Measurements from ENCODE around the gene ALOX5AP.

The ALOX5AP gene

GRCh38 chr13:30735025-30735871 lies at the start of gene ALOX5AP:
TSS of gene ALOX5AP (plus strand) at chr13:30735543. CDS start at chr13:30735606, 63 bp downstream.
- no peak for DNase-seq (ENCODE audit: low read depth in 2 of 2)

DNA sequence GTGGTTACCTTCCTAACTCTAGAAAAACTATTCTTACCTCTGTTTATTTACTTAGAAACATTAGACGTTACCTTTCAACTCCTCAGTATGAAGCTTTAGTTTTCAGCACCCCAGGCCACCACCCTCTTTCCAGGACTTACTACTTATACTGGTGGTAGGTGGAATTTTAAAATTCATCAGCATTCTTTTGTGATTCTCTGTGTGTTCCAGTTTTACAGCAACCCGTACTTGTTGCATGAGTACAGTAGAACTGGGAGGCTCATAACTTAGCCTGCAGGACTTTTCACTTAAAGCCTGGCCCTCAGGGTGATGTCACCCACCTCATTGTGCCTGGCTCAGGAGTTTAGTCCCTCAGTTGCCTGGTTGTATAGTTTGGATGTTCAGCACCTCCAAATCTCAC lies 49.4 kb upstream of the ALOX5AP start:
- no peak for DNase-seq (ENCODE audit: low read depth in 2 of 2)

GRCh38 chr13:30687601-30688000 lies 47.7 kb upstream of the ALOX5AP start:
- no peak for DNase-seq (ENCODE audit: low read depth in 2 of 2)

- no peak for DNase-seq (ENCODE audit: low read depth in 2 of 2)
Observed at GRCh38 chr13:30689752-30690151, 45.6 kb upstream of the ALOX5AP start.

- no peak for DNase-seq (ENCODE audit: low read depth in 2 of 2)
Observed at GRCh38 chr13:30690282-30691188, 44.8 kb upstream of the ALOX5AP start.

- no peak for DNase-seq (ENCODE audit: low read depth in 2 of 2)
Observed at GRCh38 chr13:30692113-30692512, 43.2 kb upstream of the ALOX5AP start.

- no peak for DNase-seq (ENCODE audit: low read depth in 2 of 2)
Observed at GRCh38 chr13:30696278-30697176, 38.8 kb upstream of the ALOX5AP start.

GRCh38 chr13:30697177-30697953 lies 38.0 kb upstream of the ALOX5AP start:
- DNase-seq (ENCODE audit: low read depth in 2 of 2), result no peak

GRCh38 chr13:30697996-30698401 lies 37.3 kb upstream of the ALOX5AP start:
- no peak for DNase-seq (ENCODE audit: low read depth in 2 of 2)

DNA sequence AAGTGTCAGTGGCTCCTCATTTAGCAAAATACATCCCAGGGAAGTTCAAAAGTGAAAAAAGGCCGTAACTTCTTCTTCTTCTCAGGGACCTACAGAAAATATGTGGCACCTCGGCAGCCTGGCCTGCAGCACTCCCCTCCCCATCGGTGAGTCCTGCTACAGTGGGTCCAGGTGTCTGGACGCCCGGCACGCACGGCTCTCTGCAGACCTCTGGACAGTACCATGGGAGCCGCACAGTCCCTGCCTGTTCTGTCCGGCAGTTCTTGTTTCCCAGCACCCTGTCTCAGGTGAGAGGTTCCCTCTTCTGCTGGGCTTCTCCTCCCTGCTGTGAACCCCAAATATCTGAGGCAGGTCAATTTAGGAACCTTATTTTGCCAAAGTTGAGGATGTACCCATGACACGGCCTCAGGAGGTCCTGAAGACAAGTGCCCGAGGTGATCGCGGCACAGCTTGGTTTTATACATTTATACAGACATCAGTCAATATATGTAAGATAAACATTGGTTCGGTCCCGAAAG lies 36.8 kb upstream of the ALOX5AP start:
- DNase-seq (ENCODE audit: low read depth in 2 of 2), result no peak

DNA sequence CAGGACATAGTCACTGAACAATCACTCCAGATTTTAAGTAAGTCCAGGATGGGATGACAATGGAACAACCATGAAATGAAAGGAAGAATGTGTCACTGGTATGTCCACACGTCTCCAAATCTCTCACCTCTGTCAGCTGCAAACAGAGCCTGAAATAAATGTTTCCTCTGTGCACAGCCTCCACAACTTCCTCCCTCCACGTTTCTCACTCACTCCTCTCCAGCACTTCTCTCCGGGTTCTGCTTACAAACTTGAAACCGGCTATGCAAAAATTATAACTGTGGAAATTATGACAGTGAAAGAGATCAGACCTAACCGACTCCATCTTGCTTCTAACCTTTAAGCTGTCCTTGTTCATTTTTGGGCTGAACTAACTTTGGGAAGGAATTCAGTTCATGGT lies 35.0 kb upstream of the ALOX5AP start:
- DNase-seq (ENCODE audit: low read depth in 2 of 2), result no peak

GRCh38 chr13:30702006-30702405 lies 33.3 kb upstream of the ALOX5AP start:
- no peak for DNase-seq (ENCODE audit: low read depth in 2 of 2)

- no peak for DNase-seq (ENCODE audit: low read depth in 2 of 2)
Observed at GRCh38 chr13:30704596-30704995, 30.7 kb upstream of the ALOX5AP start.

DNA sequence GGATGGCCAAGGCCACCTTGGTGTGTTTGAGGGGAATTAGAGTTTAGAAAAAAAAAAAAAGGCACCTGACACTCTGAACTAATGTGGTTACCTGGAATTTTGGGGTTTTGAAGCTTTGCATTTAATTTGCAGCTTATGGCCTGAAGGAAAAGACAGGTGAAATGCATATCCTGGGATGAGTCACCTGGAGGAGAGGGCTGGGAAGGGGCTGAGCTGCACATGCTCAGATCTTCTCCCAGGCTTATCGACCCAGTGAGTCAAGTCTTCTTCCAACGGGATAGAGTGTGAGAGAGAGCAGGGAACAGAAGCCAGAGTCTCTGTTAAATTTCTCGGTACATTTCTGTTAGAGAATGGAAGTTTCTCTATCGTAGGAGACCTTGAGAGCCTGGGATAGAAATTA lies 29.7 kb upstream of the ALOX5AP start:
- DNase-seq (ENCODE audit: low read depth in 2 of 2), result no peak

- DNase-seq (ENCODE audit: low read depth in 2 of 2), result no peak
Observed at GRCh38 chr13:30708541-30708940, 26.8 kb upstream of the ALOX5AP start.

DNA sequence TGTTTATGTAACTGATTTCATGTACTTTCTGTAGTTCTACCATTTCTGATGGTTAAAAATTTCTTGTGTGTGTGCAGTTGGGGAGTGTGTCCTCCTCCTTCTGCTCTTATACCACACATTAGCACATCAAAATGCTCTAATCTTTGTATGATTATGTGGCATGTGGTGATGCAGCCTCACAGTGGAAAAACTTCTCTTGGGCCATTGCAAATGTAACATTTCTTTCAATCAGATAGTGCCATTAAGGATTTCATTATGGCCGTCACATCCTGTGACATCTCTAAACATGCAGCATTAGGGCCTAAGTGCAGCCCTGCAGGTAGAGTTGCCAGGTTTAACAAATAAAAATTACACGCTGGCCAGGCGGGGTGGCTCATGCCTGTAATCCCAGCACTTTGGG lies 24.9 kb upstream of the ALOX5AP start:
- DNase-seq (ENCODE audit: low read depth in 2 of 2), result no peak

DNA sequence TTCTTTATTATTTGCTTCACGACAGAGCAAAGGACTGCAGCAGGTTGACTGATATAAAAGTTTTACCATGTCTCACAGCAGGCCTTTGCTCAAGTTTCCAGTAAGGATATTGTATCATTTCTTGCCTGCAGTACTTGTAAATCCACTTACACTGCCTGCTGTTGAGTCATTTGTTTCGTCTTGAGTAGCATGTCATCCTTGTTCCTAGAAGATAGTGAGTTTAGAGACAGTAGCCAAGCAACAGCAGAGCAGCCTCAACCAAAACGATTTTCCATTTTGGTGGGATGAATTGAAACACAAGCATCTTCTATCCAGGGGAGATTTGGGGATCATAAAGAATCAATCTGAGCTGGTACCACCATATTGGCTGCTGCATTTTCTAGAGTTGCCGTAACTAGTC lies 24.0 kb upstream of the ALOX5AP start:
- DNase-seq (ENCODE audit: low read depth in 2 of 2), result no peak

DNA sequence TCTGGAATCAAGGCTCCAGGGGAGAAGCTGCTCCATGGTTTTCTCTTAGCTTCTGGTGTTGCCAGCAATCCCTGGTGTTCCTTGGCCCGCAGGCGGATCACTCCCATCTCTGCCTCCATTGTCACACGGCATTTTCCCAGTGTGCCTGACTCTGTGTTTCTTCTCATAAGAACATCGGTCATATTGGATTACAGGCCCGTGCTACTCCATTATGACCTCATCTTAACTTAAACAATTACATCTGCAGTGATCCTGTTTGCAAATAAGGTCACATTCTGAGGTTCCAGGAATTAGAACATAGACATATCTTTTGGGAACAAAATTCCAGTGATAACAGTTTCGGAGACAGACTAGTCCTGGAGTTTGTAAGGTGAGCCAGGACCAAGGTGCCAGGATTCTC lies 23.5 kb upstream of the ALOX5AP start:
- DNase-seq (ENCODE audit: low read depth in 2 of 2), result no peak

DNA sequence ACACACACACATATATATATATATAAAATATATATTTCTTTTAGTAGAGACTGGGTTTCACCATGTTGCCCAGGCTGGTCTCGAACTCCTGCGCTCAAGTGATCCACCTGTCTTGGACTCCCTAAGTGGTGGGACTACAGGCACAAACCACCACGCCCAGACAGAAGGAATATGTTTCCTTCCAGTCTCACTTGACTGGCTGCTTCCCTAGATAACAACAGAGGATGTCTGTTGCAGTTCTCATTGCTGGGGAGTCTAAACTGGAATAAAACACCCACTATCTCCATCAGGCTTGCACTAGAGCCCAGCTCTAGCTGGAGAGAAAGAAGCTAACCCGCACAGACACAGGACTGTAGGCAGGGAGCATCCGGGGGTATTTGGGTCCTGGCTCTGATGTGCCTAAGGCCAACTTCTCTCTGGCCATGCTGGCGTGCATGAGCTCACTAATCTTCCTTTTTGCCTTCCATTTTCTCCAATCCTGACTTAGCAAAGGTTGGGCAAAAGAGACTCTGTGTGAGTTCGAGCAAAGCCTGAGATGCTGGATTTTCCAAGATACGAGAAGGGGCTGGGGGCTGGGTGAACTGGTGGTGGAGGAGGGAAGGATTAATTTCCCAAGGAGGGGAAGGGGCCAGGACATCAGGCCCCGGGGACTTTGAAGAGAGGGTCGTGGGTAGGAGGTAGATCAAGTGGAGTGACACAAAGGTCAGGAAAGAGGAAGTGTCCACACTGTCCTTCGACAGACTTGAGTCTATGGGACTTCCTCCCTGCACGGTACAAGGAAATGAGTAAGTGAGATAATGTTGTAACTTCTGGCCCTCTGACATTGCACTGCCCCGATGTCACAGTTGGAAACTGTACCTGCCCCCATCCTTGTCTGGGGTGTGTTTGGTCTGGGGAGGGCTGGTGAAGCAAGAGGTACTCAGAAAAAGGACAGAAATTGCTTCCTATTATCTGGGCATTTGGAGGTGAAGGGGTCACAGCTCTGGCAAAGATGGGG lies 22.5 kb upstream of the ALOX5AP start:
- no peak for DNase-seq (ENCODE audit: low read depth in 2 of 2)
